Measurements from ENCODE around the gene TNPO1. TPM values are rescaled to one million over a fixed set of nuclear protein-coding genes. Genes with fewer than 3 reads are reported as not detected.

The TNPO1 gene
- total and polyA plus RNA-seq, 2 donors (not counting 1 experiment from before 2014, with no cell fraction given), result 93.7 to 226 TPM

GRCh38 chr5:72938206-72938605 is 121.7 kb downstream of the TNPO1 start:
- no peak for DNase-seq (ENCODE audit: low read depth in 2 of 2)

GRCh38 chr5:72940082-72940481 is 123.6 kb downstream of the TNPO1 start:
- no peak overlapping the region for H3K27ac ChIP-seq (ENCODE audit: insufficient read depth, low read length)
- H4K20me1 ChIP-seq (ENCODE audit: control insufficient read depth, extremely low read depth, insufficient read depth, low read length), result no peaks in the 10 kb centered on the region
- no peak overlapping the region for H3K4me3 ChIP-seq (replicated peaks in 1 of 4; ENCODE audit: control extremely low read depth in 1 of 4, insufficient read depth in 1 of 4, low read depth in 3 of 4, low read length in 4 of 4)
- H2AFZ ChIP-seq (ENCODE audit: low read length), result no peak overlapping the region
- no peak for DNase-seq (ENCODE audit: low read depth in 2 of 2)
- H3K9ac ChIP-seq (ENCODE audit: insufficient read depth, low read length), result no peak overlapping the region
- H3K79me2 ChIP-seq (ENCODE audit: control insufficient read depth, insufficient read depth, low read length), result no peaks in the 10 kb centered on the region
- H3K36me3 ChIP-seq (ENCODE audit: control insufficient read depth, insufficient read depth, low read length), result no peaks in the 10 kb centered on the region
- TF ChIP-seq CTCF (conservative IDR thresholded peaks at IDR 0.05 in 1 of 2, IDR thresholded peaks at IDR 0.05 in 1 of 2; ENCODE audit: low read depth in 1 of 2, low read length in 2 of 2) (no peak), EZH2 (IDR thresholded peaks at IDR 0.05; ENCODE audit: low read length, missing control alignments) (no peak)
- H3K4me2 ChIP-seq (ENCODE audit: extremely low read depth, insufficient read depth, low read length), result no peak overlapping the region
- H3K9me3 ChIP-seq (ENCODE audit: control insufficient read depth, insufficient read depth, low read depth, low read length), result no peaks in the 10 kb centered on the region
- no peaks in the 10 kb centered on the region for H3K27me3 ChIP-seq (ENCODE audit: control insufficient read depth, insufficient read depth, low read length)
- H3K4me1 ChIP-seq (ENCODE audit: control insufficient read depth, extremely low read depth, insufficient read depth, low read length), result no peaks in the 10 kb centered on the region

More at GRCh38 chr5:72938206-72938605, 121.7 kb downstream of the TNPO1 start:
- Histone ChIP-seq H3K9me3 (ENCODE audit: control insufficient read depth, insufficient read depth, low read depth, low read length) (no peaks in the 10 kb centered on the region), H3K79me2 (ENCODE audit: control insufficient read depth, insufficient read depth, low read length) (no peaks in the 10 kb centered on the region), H4K20me1 (ENCODE audit: control insufficient read depth, extremely low read depth, insufficient read depth, low read length) (no peaks in the 10 kb centered on the region), H3K4me3 (replicated peaks in 1 of 4; ENCODE audit: control extremely low read depth in 1 of 4, insufficient read depth in 1 of 4, low read depth in 3 of 4, low read length in 4 of 4) (no peak overlapping the region), H3K27ac (ENCODE audit: insufficient read depth, low read length) (no peak overlapping the region), H3K9ac (ENCODE audit: insufficient read depth, low read length) (no peak overlapping the region), H3K4me2 (ENCODE audit: extremely low read depth, insufficient read depth, low read length) (no peak overlapping the region), H3K36me3 (ENCODE audit: control insufficient read depth, insufficient read depth, low read length) (no peaks in the 10 kb centered on the region), H3K4me1 (ENCODE audit: control insufficient read depth, extremely low read depth, insufficient read depth, low read length) (no peaks in the 10 kb centered on the region), H2AFZ (ENCODE audit: low read length) (no peak overlapping the region), H3K27me3 (ENCODE audit: control insufficient read depth, insufficient read depth, low read length) (no peaks in the 10 kb centered on the region)
- no peak for TF ChIP-seq EZH2 (IDR thresholded peaks at IDR 0.05; ENCODE audit: low read length, missing control alignments)
- no peak for TF ChIP-seq CTCF (conservative IDR thresholded peaks at IDR 0.05 in 1 of 2, IDR thresholded peaks at IDR 0.05 in 1 of 2; ENCODE audit: low read depth in 1 of 2, low read length in 2 of 2)

- no peak for TF ChIP-seq EZH2 (IDR thresholded peaks at IDR 0.05; ENCODE audit: low read length, missing control alignments)
- TF ChIP-seq CTCF (conservative IDR thresholded peaks at IDR 0.05 in 1 of 2, IDR thresholded peaks at IDR 0.05 in 1 of 2; ENCODE audit: low read depth in 1 of 2, low read length in 2 of 2), result no peak
- Histone ChIP-seq H3K9ac (ENCODE audit: insufficient read depth, low read length) (no peak overlapping the region), H3K4me3 (replicated peaks in 1 of 4; ENCODE audit: control extremely low read depth in 1 of 4, insufficient read depth in 1 of 4, low read depth in 3 of 4, low read length in 4 of 4) (no peak overlapping the region), H3K4me2 (ENCODE audit: extremely low read depth, insufficient read depth, low read length) (no peak overlapping the region), H3K9me3 (ENCODE audit: control insufficient read depth, insufficient read depth, low read depth, low read length) (no peaks in the 10 kb centered on the region), H2AFZ (ENCODE audit: low read length) (no peak overlapping the region), H3K79me2 (ENCODE audit: control insufficient read depth, insufficient read depth, low read length) (no peaks in the 10 kb centered on the region), H3K27me3 (ENCODE audit: control insufficient read depth, insufficient read depth, low read length) (no peaks in the 10 kb centered on the region), H4K20me1 (ENCODE audit: control insufficient read depth, extremely low read depth, insufficient read depth, low read length) (no peaks in the 10 kb centered on the region), H3K4me1 (ENCODE audit: control insufficient read depth, extremely low read depth, insufficient read depth, low read length) (no peaks in the 10 kb centered on the region), H3K27ac (ENCODE audit: insufficient read depth, low read length) (no peak overlapping the region), H3K36me3 (ENCODE audit: control insufficient read depth, insufficient read depth, low read length) (no peaks in the 10 kb centered on the region)
- DNase-seq (ENCODE audit: low read depth in 2 of 2), result no peak
These were observed 126.8 kb downstream of the TNPO1 start for GRCh38 chr5:72943307-72943706.
